Measurements from ENCODE around the gene COMTD1. TPM values are rescaled to one million over a fixed set of nuclear protein-coding genes. Genes with fewer than 3 reads are reported as not detected.

The COMTD1 gene
- total and polyA plus RNA-seq, 4 donors: 4.6 to 64.1 (median 29.4) TPM

DNA sequence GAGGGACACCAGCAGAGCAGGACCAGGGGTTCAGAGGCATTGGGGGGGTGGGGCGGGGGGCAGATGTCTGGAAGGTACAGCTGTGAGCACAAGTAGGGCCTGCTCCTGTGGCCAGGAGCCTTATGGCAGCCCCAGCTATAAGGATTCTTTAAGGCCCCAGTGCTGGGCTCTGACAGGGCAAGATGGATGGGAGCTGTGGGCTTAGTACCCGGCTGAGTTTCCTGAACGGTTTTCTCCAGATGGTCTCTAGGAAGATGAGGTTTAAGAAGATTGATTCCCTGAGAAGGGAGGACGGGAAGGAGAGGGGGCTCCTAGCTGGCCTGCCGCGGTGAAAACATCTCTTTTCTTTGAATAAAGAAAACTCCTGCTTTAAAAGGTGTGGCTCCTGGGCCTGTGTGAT lies 30.1 kb upstream of the COMTD1 start:
- H3K9me3 ChIP-seq (ENCODE audit: control insufficient read depth in 4 of 4, insufficient read depth in 3 of 4, low read length in 3 of 4): peaks cover 0 to 4% (median 0%) of the 10 kb centered on the region in 4 donors
- TF ChIP-seq, protein P1, sequence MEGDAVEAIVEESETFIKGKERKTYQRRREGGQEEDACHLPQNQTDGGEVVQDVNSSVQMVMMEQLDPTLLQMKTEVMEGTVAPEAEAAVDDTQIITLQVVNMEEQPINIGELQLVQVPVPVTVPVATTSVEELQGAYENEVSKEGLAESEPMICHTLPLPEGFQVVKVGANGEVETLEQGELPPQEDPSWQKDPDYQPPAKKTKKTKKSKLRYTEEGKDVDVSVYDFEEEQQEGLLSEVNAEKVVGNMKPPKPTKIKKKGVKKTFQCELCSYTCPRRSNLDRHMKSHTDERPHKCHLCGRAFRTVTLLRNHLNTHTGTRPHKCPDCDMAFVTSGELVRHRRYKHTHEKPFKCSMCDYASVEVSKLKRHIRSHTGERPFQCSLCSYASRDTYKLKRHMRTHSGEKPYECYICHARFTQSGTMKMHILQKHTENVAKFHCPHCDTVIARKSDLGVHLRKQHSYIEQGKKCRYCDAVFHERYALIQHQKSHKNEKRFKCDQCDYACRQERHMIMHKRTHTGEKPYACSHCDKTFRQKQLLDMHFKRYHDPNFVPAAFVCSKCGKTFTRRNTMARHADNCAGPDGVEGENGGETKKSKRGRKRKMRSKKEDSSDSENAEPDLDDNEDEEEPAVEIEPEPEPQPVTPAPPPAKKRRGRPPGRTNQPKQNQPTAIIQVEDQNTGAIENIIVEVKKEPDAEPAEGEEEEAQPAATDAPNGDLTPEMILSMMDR (IDR thresholded peaks at IDR 0.05; ENCODE audit: control extremely low read depth, extremely low read depth): no peak
- DNase-seq (no peak), ATAC-seq (ENCODE audit: insufficient read depth, low FRiP score) (no peak)
- no peak overlapping the region for H3K9ac ChIP-seq (ENCODE audit: insufficient read depth in 1 of 2, low read length in 2 of 2)
- H3K4me1 ChIP-seq (ENCODE audit: control insufficient read depth in 5 of 5, insufficient read depth in 5 of 5, low read length in 5 of 5): peaks cover 0 to 3% (median 0%) of the 10 kb centered on the region in 5 donors
- H3K4me3 ChIP-seq: no peak overlapping the region
- no peaks in the 10 kb centered on the region for H3K36me3 ChIP-seq (ENCODE audit: control insufficient read depth in 4 of 4, insufficient read depth in 4 of 4, low read length in 4 of 4)
- 47 to 58% methylated on average over 6 of the region's 6 CpGs for WGBS, 2 donors
- H3K27me3 ChIP-seq (ENCODE audit: control insufficient read depth in 3 of 3, insufficient read depth in 3 of 3, low read length in 2 of 3): no peaks in the 10 kb centered on the region
- no peak overlapping the region for H3K27ac ChIP-seq (ENCODE audit: low read depth in 1 of 2, low read length in 1 of 2)

DNA sequence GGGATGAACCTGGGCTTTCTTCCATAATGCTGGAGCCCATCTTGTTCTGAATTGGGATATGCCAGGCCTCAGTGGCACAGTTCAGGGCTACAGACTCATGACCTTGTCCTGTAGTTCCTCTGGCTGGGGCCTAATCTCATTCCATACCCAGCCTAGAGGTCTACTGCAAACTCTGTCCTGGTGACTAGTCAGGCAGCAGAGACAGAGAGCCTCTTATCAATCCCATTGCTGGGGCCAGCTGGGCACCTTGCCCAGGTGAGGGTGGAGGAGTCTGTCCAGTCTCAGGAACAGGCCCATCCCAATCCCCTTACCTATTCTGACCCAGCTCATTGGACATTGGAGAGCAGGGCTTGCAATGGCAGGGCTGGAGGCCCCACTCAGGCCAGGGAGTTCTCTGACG lies 28.0 kb upstream of the COMTD1 start:
- H3K9me3 ChIP-seq (ENCODE audit: control insufficient read depth in 4 of 4, insufficient read depth in 3 of 4, low read length in 3 of 4): peaks cover 0 to 4% (median 0%) of the 10 kb centered on the region in 4 donors
- DNase-seq (no peak), ATAC-seq (ENCODE audit: insufficient read depth, low FRiP score) (no peak)
- 91 to 93% methylated on average over 1 of the region's 1 CpG for WGBS, 2 donors
- no peak overlapping the region for H3K27ac ChIP-seq (ENCODE audit: low read depth in 1 of 2, low read length in 1 of 2)
- H3K36me3 ChIP-seq (ENCODE audit: control insufficient read depth in 4 of 4, insufficient read depth in 4 of 4, low read length in 4 of 4): no peaks in the 10 kb centered on the region
- H3K4me3 ChIP-seq: no peak overlapping the region
- H3K27me3 ChIP-seq (ENCODE audit: control insufficient read depth in 3 of 3, insufficient read depth in 3 of 3, low read length in 2 of 3): no peaks in the 10 kb centered on the region
- H3K4me1 ChIP-seq (ENCODE audit: control insufficient read depth in 5 of 5, insufficient read depth in 5 of 5, low read length in 5 of 5): peaks cover 0 to 3% (median 0%) of the 10 kb centered on the region in 5 donors
- TF ChIP-seq, protein P1 (IDR thresholded peaks at IDR 0.05; ENCODE audit: control extremely low read depth, extremely low read depth): no peak
- no peak overlapping the region for H3K9ac ChIP-seq (ENCODE audit: insufficient read depth in 1 of 2, low read length in 2 of 2)

DNA sequence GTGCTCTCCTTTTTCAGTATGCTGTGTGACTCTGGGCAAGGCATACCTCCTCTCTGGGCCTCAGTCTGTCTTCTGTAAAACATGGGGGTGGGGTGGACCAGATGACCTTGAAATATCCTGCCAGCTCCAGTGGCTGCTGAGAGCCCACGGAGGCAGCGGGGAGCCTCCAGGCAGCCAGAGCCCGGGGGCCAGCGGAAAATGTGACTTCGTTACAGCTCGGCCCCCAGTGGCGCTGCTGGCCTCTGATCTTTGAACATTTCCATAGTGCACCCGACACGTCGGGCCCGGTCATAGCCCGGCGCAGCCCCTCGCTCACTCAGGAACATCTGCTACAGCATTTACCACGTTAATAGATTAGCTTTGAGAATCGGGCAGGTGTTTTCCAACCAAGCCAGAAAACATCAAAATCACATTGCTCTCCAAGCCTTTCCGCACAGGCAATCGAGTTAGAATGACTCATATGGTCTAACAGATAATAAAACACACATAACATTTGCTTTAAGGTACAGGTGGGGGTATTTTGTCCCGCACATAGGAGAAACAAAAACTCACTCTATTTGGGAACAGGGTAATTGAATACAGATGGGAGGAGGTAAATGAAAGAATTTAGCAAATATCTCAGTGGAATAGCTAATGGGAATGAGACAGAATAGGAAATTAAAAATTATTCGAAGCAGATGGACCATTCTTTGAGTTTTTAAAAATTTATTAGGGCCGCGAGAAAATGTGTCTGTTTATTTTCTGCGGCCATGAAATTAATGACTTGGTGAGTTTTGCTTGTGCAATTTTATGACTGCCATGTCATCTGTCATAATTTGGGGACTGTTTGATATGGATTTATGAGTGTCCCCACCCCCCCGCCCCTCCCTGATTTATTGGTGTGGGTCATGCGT lies 26.3 kb upstream of the COMTD1 start:
- no peak overlapping the region for H3K4me3 ChIP-seq
- H3K27me3 ChIP-seq (ENCODE audit: control insufficient read depth in 3 of 3, insufficient read depth in 3 of 3, low read length in 2 of 3): no peaks in the 10 kb centered on the region
- H3K4me1 ChIP-seq (ENCODE audit: control insufficient read depth in 5 of 5, insufficient read depth in 5 of 5, low read length in 5 of 5): peaks cover 0 to 3% (median 0%) of the 10 kb centered on the region in 5 donors
- TF ChIP-seq, protein P1 (IDR thresholded peaks at IDR 0.05; ENCODE audit: control extremely low read depth, extremely low read depth): no peak
- H3K9ac ChIP-seq (ENCODE audit: insufficient read depth in 1 of 2, low read length in 2 of 2): no peak overlapping the region
- DNase-seq (no peak), ATAC-seq (ENCODE audit: insufficient read depth, low FRiP score) (no peak)
- H3K9me3 ChIP-seq (ENCODE audit: control insufficient read depth in 4 of 4, insufficient read depth in 3 of 4, low read length in 3 of 4): peaks cover 0 to 4% (median 0%) of the 10 kb centered on the region in 4 donors
- 86 to 92% methylated on average over 25 of the region's 25 CpGs for WGBS, 2 donors
- no peaks in the 10 kb centered on the region for H3K36me3 ChIP-seq (ENCODE audit: control insufficient read depth in 4 of 4, insufficient read depth in 4 of 4, low read length in 4 of 4)
- no peak overlapping the region for H3K27ac ChIP-seq (ENCODE audit: low read depth in 1 of 2, low read length in 1 of 2)
